WTC11 (cell line): ENCODE data around the gene C3orf33.
A peak's percentile ranks its signal among the peaks of the same experiment; 100 is the strongest.

Experiments
- CREB1 ChIP-seq: sonication (generic); formaldehyde crosslinking; IDR thresholded peaks from 2 replicates; pipeline ENCODE4 v1.8.0; 2023; ENCODE audit warnings: mild to moderate bottlenecking, missing genetic modification reagents
- ELF4 ChIP-seq: sonication (generic); formaldehyde crosslinking; IDR thresholded peaks from 2 replicates; pipeline ENCODE4 v1.8.1; 2022; ENCODE audit warnings: low read depth, mild to moderate bottlenecking, moderate library complexity, missing genetic modification reagents
- EMX1 ChIP-seq: fragments of 250-450 bp; sonication (Bioruptor Pico); IDR thresholded peaks from 2 replicates; pipeline ENCODE4 v1.8.0; 2021; ENCODE audit warnings: mild to moderate bottlenecking
- HMGA2 ChIP-seq: fragments of 250-450 bp; sonication (Bioruptor Pico); IDR thresholded peaks from 2 replicates; pipeline ENCODE4 v1.4.0; 2021; ENCODE audit warnings: mild to moderate bottlenecking, moderate library complexity
- NR2C2 ChIP-seq: sonication (generic); formaldehyde crosslinking; IDR thresholded peaks from 2 replicates; pipeline ENCODE4 v1.8.0; 2022; ENCODE audit warnings: mild to moderate bottlenecking, missing genetic modification reagents
- NR3C1 ChIP-seq: sonication (generic); formaldehyde crosslinking; conservative IDR thresholded peaks from 2 replicates; pipeline ENCODE4 v1.8.1; 2023; ENCODE audit warnings: low read depth, mild to moderate bottlenecking, missing genetic modification reagents
- SP1 ChIP-seq: sonication (generic); formaldehyde crosslinking; conservative IDR thresholded peaks from 2 replicates; pipeline ENCODE4 v1.8.1; 2022; ENCODE audit warnings: missing genetic modification reagents
- ZNF121 ChIP-seq: sonication (generic); formaldehyde crosslinking; IDR thresholded peaks from 2 replicates; pipeline ENCODE4 v1.8.0; 2023; ENCODE audit warnings: missing genetic modification reagents
- TF ChIP-seq, protein P1 (sequence below): fragments of 200-600 bp; IDR thresholded peaks from 2 replicates; pipeline ENCODE4 v1.8.0; 2022; ENCODE audit warnings: antibody characterized with exemption
- TF ChIP-seq, protein P2 (sequence below): sonication (generic); formaldehyde crosslinking; IDR thresholded peaks from 2 replicates; pipeline ENCODE4 v1.8.1; 2023; ENCODE audit warnings: mild to moderate bottlenecking, moderate library complexity, missing genetic modification reagents
- TF ChIP-seq, protein P3 (sequence below): sonication (generic); formaldehyde crosslinking; IDR thresholded peaks from 2 replicates; pipeline ENCODE4 v1.8.1; 2022; ENCODE audit warnings: mild to moderate bottlenecking, missing genetic modification reagents, moderate library complexity, borderline replicate concordance
- TF ChIP-seq, protein P4 (sequence below): sonication (generic); formaldehyde crosslinking; IDR thresholded peaks from 2 replicates; pipeline ENCODE4 v1.8.1; 2022; ENCODE audit warnings: low read depth, missing genetic modification reagents, borderline replicate concordance
- TF ChIP-seq, protein P5 (sequence below): sonication (generic); formaldehyde crosslinking; IDR thresholded peaks from 2 replicates; pipeline ENCODE4 v1.8.0; 2022; ENCODE audit warnings: mild to moderate bottlenecking, missing genetic modification reagents

DNA sequence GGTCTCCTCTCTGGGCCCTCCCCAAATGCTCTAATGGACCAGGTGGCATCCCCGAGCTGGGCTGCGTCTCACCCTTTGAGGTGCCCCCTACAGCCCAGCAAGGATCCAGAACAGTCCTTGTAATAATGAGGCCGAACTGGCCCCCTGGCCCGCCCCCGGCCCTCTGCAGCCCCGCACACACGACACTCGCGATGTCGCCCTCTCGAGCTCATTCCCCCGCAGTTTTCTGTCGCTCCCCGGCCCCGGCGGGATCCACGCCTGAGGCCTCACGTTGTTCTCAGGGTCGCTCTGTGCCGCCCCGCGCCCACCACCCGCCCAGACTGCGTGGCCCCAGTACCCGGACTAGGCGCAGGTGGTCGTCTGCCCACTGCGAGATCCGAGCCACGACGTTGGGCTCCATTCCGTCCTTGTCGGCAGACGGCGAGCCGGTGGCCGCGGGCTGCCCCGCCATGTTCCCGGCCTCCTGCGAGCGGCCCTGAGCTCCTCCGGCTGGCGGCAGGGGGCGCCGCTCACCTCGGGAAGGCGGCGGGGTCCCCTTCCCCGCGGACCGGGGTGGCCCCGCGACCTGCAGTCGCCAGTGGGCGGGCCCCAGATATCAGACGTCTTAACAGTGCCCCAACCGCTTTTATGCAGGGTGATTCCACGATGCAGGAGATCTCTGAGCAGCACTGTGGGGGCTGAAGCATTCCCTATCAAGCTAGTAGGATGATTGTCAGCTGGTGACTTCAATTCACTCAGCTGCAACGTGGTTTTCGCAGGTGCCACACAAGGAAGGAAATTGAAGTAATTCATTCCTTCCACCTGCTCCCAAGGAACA, at the start of gene C3orf33:
- TF ChIP-seq, protein P1, sequence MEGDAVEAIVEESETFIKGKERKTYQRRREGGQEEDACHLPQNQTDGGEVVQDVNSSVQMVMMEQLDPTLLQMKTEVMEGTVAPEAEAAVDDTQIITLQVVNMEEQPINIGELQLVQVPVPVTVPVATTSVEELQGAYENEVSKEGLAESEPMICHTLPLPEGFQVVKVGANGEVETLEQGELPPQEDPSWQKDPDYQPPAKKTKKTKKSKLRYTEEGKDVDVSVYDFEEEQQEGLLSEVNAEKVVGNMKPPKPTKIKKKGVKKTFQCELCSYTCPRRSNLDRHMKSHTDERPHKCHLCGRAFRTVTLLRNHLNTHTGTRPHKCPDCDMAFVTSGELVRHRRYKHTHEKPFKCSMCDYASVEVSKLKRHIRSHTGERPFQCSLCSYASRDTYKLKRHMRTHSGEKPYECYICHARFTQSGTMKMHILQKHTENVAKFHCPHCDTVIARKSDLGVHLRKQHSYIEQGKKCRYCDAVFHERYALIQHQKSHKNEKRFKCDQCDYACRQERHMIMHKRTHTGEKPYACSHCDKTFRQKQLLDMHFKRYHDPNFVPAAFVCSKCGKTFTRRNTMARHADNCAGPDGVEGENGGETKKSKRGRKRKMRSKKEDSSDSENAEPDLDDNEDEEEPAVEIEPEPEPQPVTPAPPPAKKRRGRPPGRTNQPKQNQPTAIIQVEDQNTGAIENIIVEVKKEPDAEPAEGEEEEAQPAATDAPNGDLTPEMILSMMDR, result peak; percentile 80
- TF ChIP-seq, protein P2, sequence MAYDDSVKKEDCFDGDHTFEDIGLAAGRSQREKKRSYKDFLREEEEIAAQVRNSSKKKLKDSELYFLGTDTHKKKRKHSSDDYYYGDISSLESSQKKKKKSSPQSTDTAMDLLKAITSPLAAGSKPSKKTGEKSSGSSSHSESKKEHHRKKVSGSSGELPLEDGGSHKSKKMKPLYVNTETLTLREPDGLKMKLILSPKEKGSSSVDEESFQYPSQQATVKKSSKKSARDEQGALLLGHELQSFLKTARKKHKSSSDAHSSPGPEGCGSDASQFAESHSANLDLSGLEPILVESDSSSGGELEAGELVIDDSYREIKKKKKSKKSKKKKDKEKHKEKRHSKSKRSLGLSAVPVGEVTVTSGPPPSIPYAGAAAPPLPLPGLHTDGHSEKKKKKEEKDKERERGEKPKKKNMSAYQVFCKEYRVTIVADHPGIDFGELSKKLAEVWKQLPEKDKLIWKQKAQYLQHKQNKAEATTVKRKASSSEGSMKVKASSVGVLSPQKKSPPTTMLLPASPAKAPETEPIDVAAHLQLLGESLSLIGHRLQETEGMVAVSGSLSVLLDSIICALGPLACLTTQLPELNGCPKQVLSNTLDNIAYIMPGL (CRISPR knock-in tag), result peak; percentile 100
- TF ChIP-seq, protein P3, sequence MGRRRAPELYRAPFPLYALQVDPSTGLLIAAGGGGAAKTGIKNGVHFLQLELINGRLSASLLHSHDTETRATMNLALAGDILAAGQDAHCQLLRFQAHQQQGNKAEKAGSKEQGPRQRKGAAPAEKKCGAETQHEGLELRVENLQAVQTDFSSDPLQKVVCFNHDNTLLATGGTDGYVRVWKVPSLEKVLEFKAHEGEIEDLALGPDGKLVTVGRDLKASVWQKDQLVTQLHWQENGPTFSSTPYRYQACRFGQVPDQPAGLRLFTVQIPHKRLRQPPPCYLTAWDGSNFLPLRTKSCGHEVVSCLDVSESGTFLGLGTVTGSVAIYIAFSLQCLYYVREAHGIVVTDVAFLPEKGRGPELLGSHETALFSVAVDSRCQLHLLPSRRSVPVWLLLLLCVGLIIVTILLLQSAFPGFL (CRISPR knock-in tag), result no peak
- TF ChIP-seq SP1 (CRISPR knock-in tag) (peak; percentile 49; the same call in 1 of the 2 replicates), NR3C1 (CRISPR knock-in tag) (0 out of 2 replicates have a peak, but pooled peaks have one; percentile 83), CREB1 (0 out of 2 replicates have a peak, but pooled peaks have one; percentile 44), EMX1 (CRISPR knock-in tag) (no peak), HMGA2 (CRISPR knock-in tag) (no peak), ELF4 (CRISPR knock-in tag) (no peak), NR2C2 (no peak), ZNF121 (CRISPR knock-in tag) (no peak)
- TF ChIP-seq, protein P4, sequence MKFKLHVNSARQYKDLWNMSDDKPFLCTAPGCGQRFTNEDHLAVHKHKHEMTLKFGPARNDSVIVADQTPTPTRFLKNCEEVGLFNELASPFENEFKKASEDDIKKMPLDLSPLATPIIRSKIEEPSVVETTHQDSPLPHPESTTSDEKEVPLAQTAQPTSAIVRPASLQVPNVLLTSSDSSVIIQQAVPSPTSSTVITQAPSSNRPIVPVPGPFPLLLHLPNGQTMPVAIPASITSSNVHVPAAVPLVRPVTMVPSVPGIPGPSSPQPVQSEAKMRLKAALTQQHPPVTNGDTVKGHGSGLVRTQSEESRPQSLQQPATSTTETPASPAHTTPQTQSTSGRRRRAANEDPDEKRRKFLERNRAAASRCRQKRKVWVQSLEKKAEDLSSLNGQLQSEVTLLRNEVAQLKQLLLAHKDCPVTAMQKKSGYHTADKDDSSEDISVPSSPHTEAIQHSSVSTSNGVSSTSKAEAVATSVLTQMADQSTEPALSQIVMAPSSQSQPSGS (CRISPR knock-in tag), result no peak
- TF ChIP-seq, protein P5, sequence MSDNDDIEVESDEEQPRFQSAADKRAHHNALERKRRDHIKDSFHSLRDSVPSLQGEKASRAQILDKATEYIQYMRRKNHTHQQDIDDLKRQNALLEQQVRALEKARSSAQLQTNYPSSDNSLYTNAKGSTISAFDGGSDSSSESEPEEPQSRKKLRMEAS, result peak; percentile 45; the same call in 1 of the 2 replicates
